HepG2 (cell line): ENCODE data around the gene WTAP. TPM values are rescaled to one million over a fixed set of nuclear protein-coding genes. Genes with fewer than 3 reads are reported as not detected.

Experiments used
- CBFB ChIP-seq: sonication (generic); formaldehyde crosslinking; IDR thresholded peaks from 2 replicates; pipeline ENCODE4 v1.4.0; 2020; ENCODE audit warnings: missing genetic modification reagents
- GATA4 ChIP-seq: sonication (generic); IDR thresholded peaks from 2 replicates; pipeline ENCODE4 v1.6.1; 2016; ENCODE audit warnings: antibody characterized with exemption, low read depth, borderline replicate concordance
- IRF1 ChIP-seq: sonication (generic); formaldehyde crosslinking; IDR thresholded peaks from 2 replicates; pipeline ENCODE4 v1.4.0; 2020; ENCODE audit warnings: low read depth, mild to moderate bottlenecking, missing genetic modification reagents
- KDM1A ChIP-seq: IDR thresholded peaks from 2 replicates; pipeline ENCODE4 v1.6.1; 2016; ENCODE audit warnings: missing compliant biosample characterization
- MIER2 ChIP-seq: IDR thresholded peaks from 2 replicates; pipeline ENCODE4 v1.6.1; 2016; ENCODE audit warnings: missing biosample characterization, missing genetic modification reagents
- MIER3 ChIP-seq: IDR thresholded peaks from 2 replicates; pipeline ENCODE4 v1.6.1; 2016; ENCODE audit warnings: missing compliant biosample characterization, borderline replicate concordance
- MTA3 ChIP-seq: sonication (generic); formaldehyde crosslinking; IDR thresholded peaks from 2 replicates; pipeline ENCODE4 v1.4.0; 2020; ENCODE audit warnings: missing genetic modification reagents
- MTF2 ChIP-seq: sonication (generic); formaldehyde crosslinking; IDR thresholded peaks from 2 replicates; pipeline ENCODE4 v1.5.0; 2020; ENCODE audit warnings: missing genetic modification reagents, borderline replicate concordance
- NFAT5 ChIP-seq: sonication (generic); formaldehyde crosslinking; IDR thresholded peaks from 2 replicates; pipeline ENCODE4 v1.4.0; 2020; ENCODE audit warnings: missing genetic modification reagents
- SIN3B ChIP-seq: fragments of 150-350 bp; IDR thresholded peaks from 2 replicates; pipeline ENCODE4 v1.6.1; 2014; ENCODE audit warnings: low read length
- THAP7 ChIP-seq: sonication (generic); formaldehyde crosslinking; IDR thresholded peaks from 2 replicates; pipeline ENCODE4 v1.8.1; 2023; ENCODE audit warnings: mild to moderate bottlenecking, missing genetic modification reagents
- ZFP37 ChIP-seq: sonication (generic); formaldehyde crosslinking; IDR thresholded peaks from 2 replicates; pipeline ENCODE4 v1.4.0; 2020; ENCODE audit warnings: missing genetic modification reagents, borderline replicate concordance
- ZNF253 ChIP-seq: sonication (generic); formaldehyde crosslinking; IDR thresholded peaks from 2 replicates; pipeline ENCODE4 v1.8.0; 2022; ENCODE audit warnings: mild to moderate bottlenecking, missing genetic modification reagents, borderline replicate concordance
- ZNF484 ChIP-seq: sonication (generic); formaldehyde crosslinking; IDR thresholded peaks from 2 replicates; pipeline ENCODE4 v1.5.1; 2020; ENCODE audit warnings: mild to moderate bottlenecking, low read depth, missing genetic modification reagents, borderline replicate concordance
- ZNF644 ChIP-seq: IDR thresholded peaks from 2 replicates; pipeline ENCODE4 v1.6.1; 2016; ENCODE audit warnings: low read depth
- ZNF747 ChIP-seq: sonication (generic); formaldehyde crosslinking; IDR thresholded peaks from 2 replicates; pipeline ENCODE4 v1.8.1; 2023; ENCODE audit warnings: missing genetic modification reagents, mild to moderate bottlenecking, borderline replicate concordance
- ZSCAN21 ChIP-seq: sonication (generic); formaldehyde crosslinking; IDR thresholded peaks from 2 replicates; pipeline ENCODE4 v1.8.0; 2022; ENCODE audit warnings: mild to moderate bottlenecking, missing genetic modification reagents, moderate library complexity, borderline replicate concordance
- polyA plus RNA-seq, 8 experiments: library from polyadenylated mRNA; depleted of rRNA in 3 of 8; stranded (reverse) in 7 of 8; unstranded in 1 of 8; fragments of >200 nt; fragmentation: Illumina TruSeq in 4 of 8; extraction: Trizol in 4 of 8; gene quantifications; 2 replicates each; pipeline versions ENCODE4 v1.2.1 to v1.2.3, GENCODE V29; 2011 to 2016; ENCODE audit warnings: low read depth in 4 of 8, missing spikeins in 1 of 8, mixed read lengths in 1 of 8; ENCODE audit not compliant: insufficient read depth in 1 of 8
- total RNA-seq, 5 experiments: library from RNA; depleted of rRNA; stranded (reverse); fragments of >200 nt; fragmentation: Illumina TruSeq; extraction: Trizol; gene quantifications; 2 replicates each; pipeline ENCODE4 v1.2.3, GENCODE V29; 2016; ENCODE audit warnings: low read depth in 1 of 5
- TF ChIP-seq, protein P1 (sequence below), 2 experiments: IDR thresholded peaks; 2 replicates each; pipeline ENCODE4 v1.6.1; 2011 to 2012; ENCODE audit warnings: low read length in 2 of 2, borderline replicate concordance in 1 of 2, low read depth in 1 of 2, mild to moderate bottlenecking in 1 of 2, moderate library complexity in 1 of 2

WTAP gene
- total and polyA plus RNA-seq, 2 of the 13 experiments (the other 11 are each of a cell fraction or from before 2014, with no cell fraction given) = 31.6 to 167 TPM

DNA sequence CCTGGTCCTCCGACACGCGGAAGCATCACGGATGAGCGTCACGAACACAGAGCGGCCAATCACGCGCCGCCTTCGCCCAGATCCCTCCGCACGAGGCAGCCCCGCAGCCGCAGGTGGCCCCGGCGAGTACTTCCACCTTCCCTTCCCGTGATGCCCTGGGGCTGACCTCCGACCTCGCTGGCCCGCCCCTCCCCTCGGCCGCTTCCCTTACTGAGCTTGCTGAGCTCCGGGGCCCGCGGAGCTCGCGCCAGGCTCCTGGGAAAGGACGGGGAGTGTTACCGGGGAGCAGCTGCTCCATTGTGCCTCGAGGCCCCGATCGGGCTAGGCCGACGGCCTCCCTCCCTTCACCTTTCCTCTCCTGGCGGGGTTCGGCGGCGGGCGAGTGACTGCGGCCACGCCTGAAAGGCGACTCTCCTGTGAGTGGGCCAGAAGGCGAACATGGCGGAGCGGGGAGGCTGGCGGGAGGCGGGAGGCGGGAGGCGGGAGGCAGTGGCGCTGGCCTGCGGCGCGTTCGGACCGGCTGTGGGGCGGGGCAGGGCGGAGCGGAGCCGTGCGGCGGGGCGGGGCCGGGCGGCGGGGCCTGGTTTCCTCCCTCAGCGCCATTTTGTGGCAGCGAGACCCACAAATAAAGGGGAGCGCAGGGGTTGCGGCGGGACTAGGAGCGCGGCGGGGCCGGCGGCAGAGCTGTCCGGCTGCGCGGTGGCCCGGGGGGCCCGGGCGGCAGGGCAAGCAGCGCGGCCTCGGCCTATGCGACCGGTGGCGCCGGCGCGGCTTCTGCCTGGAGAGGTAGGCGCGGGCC lies at the start of gene WTAP (continued):
- peak; percentile 96; the same call in 1 of the 2 replicates for TF ChIP-seq THAP7
- TF ChIP-seq ZNF253 (CRISPR knock-in tag) = peak; percentile 95
- no peak for TF ChIP-seq MTA3 (CRISPR knock-in tag)
- TF ChIP-seq MTF2 (CRISPR knock-in tag) = no peak; the same call in 1 of the 2 replicates
- peak; percentile 30; the same call in 1 of the 2 replicates for TF ChIP-seq SIN3B
- TF ChIP-seq MIER3 (CRISPR knock-in tag) = peak; percentile 99
- peak; percentile 15; the same call in 1 of the 2 replicates for TF ChIP-seq KDM1A (CRISPR knock-in tag)
- peak; percentile 77; the same call in 1 of the 2 replicates for TF ChIP-seq MIER2 (CRISPR knock-in tag)
- TF ChIP-seq ZNF644 (CRISPR knock-in tag) = peak; percentile 34; the same call in 1 of the 2 replicates
- peak; percentile 78; the same call in 1 of the 2 replicates for TF ChIP-seq GATA4
- TF ChIP-seq IRF1 (CRISPR knock-in tag) = peak; percentile 54; the same call in 1 of the 2 replicates
- peak; percentile 98 for TF ChIP-seq ZSCAN21 (CRISPR knock-in tag)
- TF ChIP-seq, protein P1, sequence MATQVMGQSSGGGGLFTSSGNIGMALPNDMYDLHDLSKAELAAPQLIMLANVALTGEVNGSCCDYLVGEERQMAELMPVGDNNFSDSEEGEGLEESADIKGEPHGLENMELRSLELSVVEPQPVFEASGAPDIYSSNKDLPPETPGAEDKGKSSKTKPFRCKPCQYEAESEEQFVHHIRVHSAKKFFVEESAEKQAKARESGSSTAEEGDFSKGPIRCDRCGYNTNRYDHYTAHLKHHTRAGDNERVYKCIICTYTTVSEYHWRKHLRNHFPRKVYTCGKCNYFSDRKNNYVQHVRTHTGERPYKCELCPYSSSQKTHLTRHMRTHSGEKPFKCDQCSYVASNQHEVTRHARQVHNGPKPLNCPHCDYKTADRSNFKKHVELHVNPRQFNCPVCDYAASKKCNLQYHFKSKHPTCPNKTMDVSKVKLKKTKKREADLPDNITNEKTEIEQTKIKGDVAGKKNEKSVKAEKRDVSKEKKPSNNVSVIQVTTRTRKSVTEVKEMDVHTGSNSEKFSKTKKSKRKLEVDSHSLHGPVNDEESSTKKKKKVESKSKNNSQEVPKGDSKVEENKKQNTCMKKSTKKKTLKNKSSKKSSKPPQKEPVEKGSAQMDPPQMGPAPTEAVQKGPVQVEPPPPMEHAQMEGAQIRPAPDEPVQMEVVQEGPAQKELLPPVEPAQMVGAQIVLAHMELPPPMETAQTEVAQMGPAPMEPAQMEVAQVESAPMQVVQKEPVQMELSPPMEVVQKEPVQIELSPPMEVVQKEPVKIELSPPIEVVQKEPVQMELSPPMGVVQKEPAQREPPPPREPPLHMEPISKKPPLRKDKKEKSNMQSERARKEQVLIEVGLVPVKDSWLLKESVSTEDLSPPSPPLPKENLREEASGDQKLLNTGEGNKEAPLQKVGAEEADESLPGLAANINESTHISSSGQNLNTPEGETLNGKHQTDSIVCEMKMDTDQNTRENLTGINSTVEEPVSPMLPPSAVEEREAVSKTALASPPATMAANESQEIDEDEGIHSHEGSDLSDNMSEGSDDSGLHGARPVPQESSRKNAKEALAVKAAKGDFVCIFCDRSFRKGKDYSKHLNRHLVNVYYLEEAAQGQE (IDR thresholded peaks at IDR 0.05; ENCODE audit: borderline replicate concordance in 1 of 2, low read depth in 1 of 2, low read length in 2 of 2) = peak in 1 of 2 experiments; percentile 63; a peak in 1 of 4 replicates
- TF ChIP-seq ZNF747 (CRISPR knock-in tag) = peak; percentile 96
- peak; percentile 98; the same call in 1 of the 2 replicates for TF ChIP-seq CBFB (CRISPR knock-in tag)
- TF ChIP-seq NFAT5 (CRISPR knock-in tag) = peak; percentile 97; the same call in 1 of the 2 replicates
- peak; percentile 99 for TF ChIP-seq ZFP37
- 0 out of 2 replicates have a peak, but pooled peaks have one; percentile 92 for TF ChIP-seq ZNF484
